Measurements from ENCODE around the gene TPSG1. TPM values are rescaled to one million over a fixed set of nuclear protein-coding genes. Genes with fewer than 3 reads are reported as not detected.

Gene TPSG1
- total and polyA plus RNA-seq, 2 experiments from 2014 or later: not detected

- in situ Hi-C loops (cut with MboI): no loop called here
- H3K27ac ChIP-seq: no peak overlapping the region
- DNase-seq: no peak
- H3K27me3 ChIP-seq (replicated peaks; ENCODE audit: insufficient read depth): no peaks in the 10 kb centered on the region
- 61 to 62% methylated on average over 23 to 24 of the region's 25 CpGs for WGBS, 2 experiments (ENCODE audit: low coverage in 1 of 2, low lambda C conversion rate in 2 of 2, missing lambda C conversion rate in 2 of 2)
- TF ChIP-seq EZH2phosphoT487 (IDR thresholded peaks at IDR 0.05; ENCODE audit: insufficient read depth, low read depth) (no peak), EZH2 (IDR thresholded peaks at IDR 0.05; ENCODE audit: insufficient read depth, poor library complexity, severe bottlenecking) (no peak)
- no peak overlapping the region for H3K4me2 ChIP-seq (ENCODE audit: unreplicated experiment)
- H3K9me2 ChIP-seq (ENCODE audit: insufficient read depth): no peaks in the 10 kb centered on the region
- no peak overlapping the region for H3K4me3 ChIP-seq
- H4K20me1 ChIP-seq (ENCODE audit: insufficient read depth): no peaks in the 10 kb centered on the region
- no peak overlapping the region for H3K9ac ChIP-seq
- H3K9me3 ChIP-seq (ENCODE audit: low read depth): no peaks in the 10 kb centered on the region
- H2AFZ ChIP-seq: no peak overlapping the region
- no peaks in the 10 kb centered on the region for H3F3A ChIP-seq (ENCODE audit: insufficient read depth)
- H3K4me1 ChIP-seq (ENCODE audit: insufficient read depth): no peaks in the 10 kb centered on the region
- no peaks in the 10 kb centered on the region for H3K36me3 ChIP-seq (ENCODE audit: low read depth)
- H3K79me2 ChIP-seq (ENCODE audit: insufficient read depth): no peaks in the 10 kb centered on the region
These were observed 2.3 kb downstream of the TPSG1 start for GRCh38 chr16:1222553-1223354.

- H3K9me3 ChIP-seq (ENCODE audit: low read depth): no peaks in the 10 kb centered on the region
- no peaks in the 10 kb centered on the region for H3K79me2 ChIP-seq (ENCODE audit: insufficient read depth)
- no peaks in the 10 kb centered on the region for H3K4me1 ChIP-seq (ENCODE audit: insufficient read depth)
- H3K9me2 ChIP-seq (ENCODE audit: insufficient read depth): no peaks in the 10 kb centered on the region
- DNase-seq: no peak
- no peaks in the 10 kb centered on the region for H3K36me3 ChIP-seq (ENCODE audit: low read depth)
- no peaks in the 10 kb centered on the region for H3F3A ChIP-seq (ENCODE audit: insufficient read depth)
- no peak overlapping the region for H3K27ac ChIP-seq
- H3K4me3 ChIP-seq: no peak overlapping the region
- H3K9ac ChIP-seq: no peak overlapping the region
- in situ Hi-C loops (cut with MboI): no loop called here
- no peaks in the 10 kb centered on the region for H4K20me1 ChIP-seq (ENCODE audit: insufficient read depth)
- TF ChIP-seq EZH2phosphoT487 (IDR thresholded peaks at IDR 0.05; ENCODE audit: insufficient read depth, low read depth): no peak
- H3K4me2 ChIP-seq (ENCODE audit: unreplicated experiment): no peak overlapping the region
- no peaks in the 10 kb centered on the region for H3K27me3 ChIP-seq (replicated peaks; ENCODE audit: insufficient read depth)
- WGBS, 2 experiments (ENCODE audit: low coverage in 1 of 2, low lambda C conversion rate in 2 of 2, missing lambda C conversion rate in 2 of 2): 63 to 69% methylated on average over 27 to 40 of the region's 40 CpGs
- no peak overlapping the region for H2AFZ ChIP-seq
These were observed 3.2 kb downstream of the TPSG1 start for GRCh38 chr16:1221628-1222552.

- Histone ChIP-seq H3K9me2 (ENCODE audit: insufficient read depth) (no peaks in the 10 kb centered on the region), H3K9me3 (ENCODE audit: low read depth) (no peaks in the 10 kb centered on the region), H3K9ac (no peak overlapping the region), H3K4me1 (ENCODE audit: insufficient read depth) (no peaks in the 10 kb centered on the region), H2AFZ (no peak overlapping the region), H3K4me2 (ENCODE audit: unreplicated experiment) (no peak overlapping the region), H3K36me3 (ENCODE audit: low read depth) (no peaks in the 10 kb centered on the region), H3K27me3 (replicated peaks; ENCODE audit: insufficient read depth) (no peaks in the 10 kb centered on the region), H3K27ac (no peak overlapping the region), H3K79me2 (ENCODE audit: insufficient read depth) (no peaks in the 10 kb centered on the region), H4K20me1 (ENCODE audit: insufficient read depth) (no peaks in the 10 kb centered on the region), H3F3A (ENCODE audit: insufficient read depth) (no peaks in the 10 kb centered on the region), H3K4me3 (no peak overlapping the region)
- in situ Hi-C loops (cut with MboI): no loop called here
- DNase-seq: no peak
- 69 to 70% methylated on average over 34 to 46 of the region's 48 CpGs for WGBS, 2 experiments (ENCODE audit: low coverage in 1 of 2, low lambda C conversion rate in 2 of 2, missing lambda C conversion rate in 2 of 2)
- TF ChIP-seq EZH2phosphoT487 (IDR thresholded peaks at IDR 0.05; ENCODE audit: insufficient read depth, low read depth) (no peak), EZH2 (IDR thresholded peaks at IDR 0.05; ENCODE audit: insufficient read depth, poor library complexity, severe bottlenecking) (no peak)
These were observed 4.0 kb downstream of the TPSG1 start for GRCh38 chr16:1220841-1221627.

- no peaks in the 10 kb centered on the region for H3K4me1 ChIP-seq (ENCODE audit: insufficient read depth)
- no peak overlapping the region for H3K9ac ChIP-seq
- no peak overlapping the region for H3K27ac ChIP-seq
- H3K27me3 ChIP-seq (replicated peaks; ENCODE audit: insufficient read depth): no peaks in the 10 kb centered on the region
- H3F3A ChIP-seq (ENCODE audit: insufficient read depth): no peaks in the 10 kb centered on the region
- H4K20me1 ChIP-seq (ENCODE audit: insufficient read depth): no peaks in the 10 kb centered on the region
- H3K4me3 ChIP-seq: no peak overlapping the region
- H2AFZ ChIP-seq: no peak overlapping the region
- 79 to 84% methylated on average over 43 of the region's 55 CpGs for WGBS, 2 experiments (ENCODE audit: low coverage in 1 of 2, low lambda C conversion rate in 2 of 2, missing lambda C conversion rate in 2 of 2)
- no peaks in the 10 kb centered on the region for H3K9me2 ChIP-seq (ENCODE audit: insufficient read depth)
- no peaks in the 10 kb centered on the region for H3K79me2 ChIP-seq (ENCODE audit: insufficient read depth)
- in situ Hi-C loops (cut with MboI): no loop called here
- H3K9me3 ChIP-seq (ENCODE audit: low read depth): no peaks in the 10 kb centered on the region
- TF ChIP-seq EZH2phosphoT487 (IDR thresholded peaks at IDR 0.05; ENCODE audit: insufficient read depth, low read depth): no peak
- no peak for TF ChIP-seq EZH2 (IDR thresholded peaks at IDR 0.05; ENCODE audit: insufficient read depth, poor library complexity, severe bottlenecking)
- H3K4me2 ChIP-seq (ENCODE audit: unreplicated experiment): no peak overlapping the region
- no peaks in the 10 kb centered on the region for H3K36me3 ChIP-seq (ENCODE audit: low read depth)
- no peak for DNase-seq
These were observed 4.9 kb downstream of the TPSG1 start for GRCh38 chr16:1220098-1220728.

Data from GM23248 (cell line).